Ovary (tissue), 3 donors: ENCODE measurements around the gene CHD5.

Experiments used
- POLR2A ChIP-seq: fragments of 450-650 bp; IDR thresholded peaks from one replicate; pipeline ENCODE4 v1.6.1; 2017; ENCODE audit warnings: antibody characterized with exemption, mild to moderate bottlenecking, moderate library complexity
- TF ChIP-seq, protein P1 (sequence below), 3 donors: fragments of 450-650 bp in 2 of 3; fragments of 200-600 bp in 1 of 3; IDR thresholded peaks; one replicate each; pipeline versions ENCODE4 v1.5.1 to v1.8.0; 2016 to 2022; ENCODE audit warnings: antibody characterized with exemption in 3 of 3, mild to moderate bottlenecking in 1 of 3
- donor health status: DM: no; HTN: no; CAD: no.

DNA sequence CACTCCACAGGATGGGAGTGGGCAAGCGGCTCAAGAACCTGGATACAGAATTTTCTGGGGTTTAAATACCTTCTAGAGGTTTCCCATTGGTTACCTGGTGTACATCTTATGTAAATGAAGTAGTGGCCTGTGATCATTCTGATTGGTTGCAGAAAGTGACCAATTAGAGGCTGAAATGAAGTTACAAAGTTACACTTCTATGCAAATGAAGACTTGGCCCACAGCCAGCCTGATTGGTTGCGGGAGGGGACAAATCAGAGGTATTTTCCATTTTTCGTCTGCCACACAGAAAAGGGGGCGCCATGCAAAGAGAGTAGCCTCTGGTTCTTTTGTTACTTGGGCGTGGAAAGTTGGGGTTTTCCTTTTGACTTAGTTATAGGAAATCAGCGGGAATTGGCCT is 125.5 kb downstream of the CHD5 start:
- TF ChIP-seq, protein P1, sequence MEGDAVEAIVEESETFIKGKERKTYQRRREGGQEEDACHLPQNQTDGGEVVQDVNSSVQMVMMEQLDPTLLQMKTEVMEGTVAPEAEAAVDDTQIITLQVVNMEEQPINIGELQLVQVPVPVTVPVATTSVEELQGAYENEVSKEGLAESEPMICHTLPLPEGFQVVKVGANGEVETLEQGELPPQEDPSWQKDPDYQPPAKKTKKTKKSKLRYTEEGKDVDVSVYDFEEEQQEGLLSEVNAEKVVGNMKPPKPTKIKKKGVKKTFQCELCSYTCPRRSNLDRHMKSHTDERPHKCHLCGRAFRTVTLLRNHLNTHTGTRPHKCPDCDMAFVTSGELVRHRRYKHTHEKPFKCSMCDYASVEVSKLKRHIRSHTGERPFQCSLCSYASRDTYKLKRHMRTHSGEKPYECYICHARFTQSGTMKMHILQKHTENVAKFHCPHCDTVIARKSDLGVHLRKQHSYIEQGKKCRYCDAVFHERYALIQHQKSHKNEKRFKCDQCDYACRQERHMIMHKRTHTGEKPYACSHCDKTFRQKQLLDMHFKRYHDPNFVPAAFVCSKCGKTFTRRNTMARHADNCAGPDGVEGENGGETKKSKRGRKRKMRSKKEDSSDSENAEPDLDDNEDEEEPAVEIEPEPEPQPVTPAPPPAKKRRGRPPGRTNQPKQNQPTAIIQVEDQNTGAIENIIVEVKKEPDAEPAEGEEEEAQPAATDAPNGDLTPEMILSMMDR (IDR thresholded peaks at IDR 0.05) = no peak
- TF ChIP-seq POLR2A = no peak
